H9 (cell line): ENCODE data around the gene BACH2. TPM values are rescaled to one million over a fixed set of nuclear protein-coding genes. Genes with fewer than 3 reads are reported as not detected.

Experiments used
- DNase-seq: peaks from one replicate; pipeline ENCODE4 v3.0.0-alpha.2; 2017
- H2AFZ ChIP-seq: one replicate; pipeline ENCODE4 v1.6.1; 2013; ENCODE audit warnings: mild to moderate bottlenecking, low read length, control low read depth, moderate library complexity
- H2AK5ac ChIP-seq: 2 replicates; pipeline ENCODE4 v1.6.1; 2013; ENCODE audit warnings: low read length, control low read depth, mixed read lengths; ENCODE audit not compliant: insufficient read length
- H2BK120ac ChIP-seq: one replicate; pipeline ENCODE4 v1.6.1; 2013; ENCODE audit warnings: low read depth, mild to moderate bottlenecking, low read length, control low read depth, inconsistent platforms; ENCODE audit not compliant: poor library complexity, severe bottlenecking
- H2BK12ac ChIP-seq: 2 replicates; pipeline ENCODE4 v1.6.1; 2013; ENCODE audit warnings: low read length, control low read depth, mixed read lengths, low read depth; ENCODE audit not compliant: insufficient read length
- H2BK15ac ChIP-seq: 2 replicates; pipeline ENCODE4 v1.6.1; 2013; ENCODE audit warnings: low read depth, low read length, control low read depth
- H2BK20ac ChIP-seq: one replicate; pipeline ENCODE4 v1.6.1; 2013; ENCODE audit warnings: low read depth, mild to moderate bottlenecking, low read length, control low read depth, inconsistent platforms; ENCODE audit not compliant: poor library complexity, severe bottlenecking
- H2BK5ac ChIP-seq: 2 replicates; pipeline ENCODE4 v1.6.1; 2013; ENCODE audit warnings: low read length, control low read depth, mixed read lengths; ENCODE audit not compliant: insufficient read length
- H3K14ac ChIP-seq: 2 replicates; pipeline ENCODE4 v1.6.1; 2013; ENCODE audit warnings: low read length, control low read depth; ENCODE audit not compliant: insufficient read depth
- H3K18ac ChIP-seq: 2 replicates; pipeline ENCODE4 v1.6.1; 2013; ENCODE audit warnings: low read depth, mild to moderate bottlenecking, mixed read lengths, low read length, control low read depth; ENCODE audit not compliant: insufficient read length
- H3K23ac ChIP-seq: 2 replicates; pipeline ENCODE4 v1.6.1; 2013; ENCODE audit warnings: low read length, control low read depth, mixed read lengths, low read depth; ENCODE audit not compliant: insufficient read length
- H3K23me2 ChIP-seq: 2 replicates; pipeline ENCODE4 v1.6.1; 2013; ENCODE audit warnings: low read depth, mild to moderate bottlenecking, mixed read lengths, low read length, control low read depth; ENCODE audit not compliant: insufficient read length, poor library complexity, severe bottlenecking
- H3K27ac ChIP-seq: 2 replicates; pipeline ENCODE4 v1.5.1; 2013; ENCODE audit warnings: low read length, control low read depth, mixed read lengths, low read depth; ENCODE audit not compliant: insufficient read length
- H3K27me3 ChIP-seq: 2 replicates; pipeline ENCODE4 v1.6.1; 2013; ENCODE audit warnings: low read length, control low read depth, inconsistent platforms; ENCODE audit not compliant: insufficient read depth
- H3K4ac ChIP-seq: 2 replicates; pipeline ENCODE4 v1.6.1; 2013; ENCODE audit warnings: low read depth, mild to moderate bottlenecking, control low read depth, inconsistent platforms, low read length, moderate library complexity
- H3K4me1 ChIP-seq: 2 replicates; pipeline ENCODE4 v1.6.1; 2013; ENCODE audit warnings: low read length, control low read depth, inconsistent platforms; ENCODE audit not compliant: insufficient read depth
- H3K4me2 ChIP-seq: 2 replicates; pipeline ENCODE4 v1.6.1; 2013; ENCODE audit warnings: low read length, control low read depth, mixed read lengths; ENCODE audit not compliant: insufficient read length, insufficient read depth
- H3K56ac ChIP-seq: 2 replicates; pipeline ENCODE4 v1.6.1; 2013; ENCODE audit warnings: low read depth, mild to moderate bottlenecking, mixed read lengths, low read length, control low read depth; ENCODE audit not compliant: insufficient read length
- H3K79me1 ChIP-seq: 2 replicates; pipeline ENCODE4 v1.6.1; 2013; ENCODE audit warnings: low read depth, mild to moderate bottlenecking, moderate library complexity, low read length, control low read depth, inconsistent platforms; ENCODE audit not compliant: insufficient read depth, poor library complexity, severe bottlenecking
- H3K79me2 ChIP-seq: 2 replicates; pipeline ENCODE4 v1.6.1; 2013; ENCODE audit warnings: low read length, control low read depth, inconsistent platforms; ENCODE audit not compliant: insufficient read depth
- H3K9ac ChIP-seq: 2 replicates; pipeline ENCODE4 v1.6.1; 2013; ENCODE audit warnings: low read length, control low read depth, mixed read lengths; ENCODE audit not compliant: insufficient read length; ENCODE audit errors: extremely low read depth
- H3K9me3 ChIP-seq: one replicate; pipeline ENCODE4 v1.6.1; 2013; ENCODE audit warnings: low read depth, low read length, inconsistent platforms; ENCODE audit not compliant: control insufficient read depth
- H3T11ph ChIP-seq: one replicate; pipeline ENCODE4 v1.6.1; 2013; ENCODE audit warnings: mild to moderate bottlenecking, low read length, control low read depth, inconsistent platforms
- H4K20me1 ChIP-seq: one replicate; pipeline ENCODE4 v1.6.1; 2013; ENCODE audit not compliant: control insufficient read depth, insufficient read length, insufficient read depth
- H4K5ac ChIP-seq: 2 replicates; pipeline ENCODE4 v1.6.1; 2013; ENCODE audit warnings: low read depth, mild to moderate bottlenecking, mixed read lengths, low read length, control low read depth; ENCODE audit not compliant: insufficient read length
- H4K8ac ChIP-seq: replicated peaks from 2 replicates; pipeline ENCODE4 v1.6.1; 2013; ENCODE audit warnings: low read length, control low read depth, mixed read lengths, low read depth; ENCODE audit not compliant: insufficient read length
- H4K91ac ChIP-seq: 2 replicates; pipeline ENCODE4 v1.6.1; 2013; ENCODE audit warnings: low read depth, mild to moderate bottlenecking, moderate library complexity, mixed read lengths, low read length, control low read depth; ENCODE audit not compliant: insufficient read length
- H3K27ac Mint-ChIP-seq, 3 experiments: 2 replicates in 2 of 3; 3 replicates in 1 of 3; pipeline ENCODE4 v1.8.0; 2020 to 2021; ENCODE audit warnings: mixed read lengths in 3 of 3, mild to moderate bottlenecking in 1 of 3, moderate library complexity in 1 of 3
- H3K27me3 Mint-ChIP-seq: 2 replicates; pipeline ENCODE4 v1.8.0; 2021; ENCODE audit warnings: low read depth, mild to moderate bottlenecking, moderate library complexity, mixed read lengths
- H3K36me3 Mint-ChIP-seq, 3 experiments: 2 replicates in 2 of 3; 3 replicates in 1 of 3; pipeline ENCODE4 v1.8.0; 2020 to 2021; ENCODE audit warnings: low read depth in 3 of 3, mixed read lengths in 3 of 3; ENCODE audit not compliant: insufficient read depth in 1 of 3
- H3K4me1 Mint-ChIP-seq, 2 experiments: 2 replicates each; pipeline ENCODE4 v1.8.0; 2020; ENCODE audit warnings: mixed read lengths in 2 of 2
- H3K4me3 Mint-ChIP-seq, 2 experiments: 2 replicates in 1 of 2; 3 replicates in 1 of 2; pipeline ENCODE4 v1.8.0; 2020 to 2021; ENCODE audit warnings: mild to moderate bottlenecking in 2 of 2, mixed read lengths in 2 of 2, moderate library complexity in 1 of 2
- H3K9me3 Mint-ChIP-seq, 2 experiments: 2 replicates in 1 of 2; 3 replicates in 1 of 2; pipeline ENCODE4 v1.8.0; 2020; ENCODE audit warnings: mild to moderate bottlenecking in 2 of 2, mixed read lengths in 2 of 2, moderate library complexity in 1 of 2
- WGBS: extraction: QIAGEN DNeasy Blood & Tissue Kit; methylation state at CpG from one replicate; pipeline ENCODE4 v1.1.7; 2013; ENCODE audit warnings: missing lambda C conversion rate, low lambda C conversion rate, mixed read lengths; ENCODE audit not compliant: insufficient read length; ENCODE audit errors: extremely low coverage; 5-methylcytosine and 5-hydroxymethylcytosine counted together
- total RNA-seq: library from RNA; stranded (reverse); gene quantifications from 2 replicates; pipeline ENCODE4 v1.2.1, GENCODE V29; 2021
- TF ChIP-seq, protein P1 (sequence below): fragments of 200-600 bp; sonication (generic); conservative IDR thresholded peaks from 3 replicates; pipeline ENCODE4 v1.8.0; 2021; ENCODE audit warnings: antibody characterized with exemption, mild to moderate bottlenecking

Gene BACH2
- total RNA-seq, 1 experiment from 2014 or later = 2.0 TPM

DNA sequence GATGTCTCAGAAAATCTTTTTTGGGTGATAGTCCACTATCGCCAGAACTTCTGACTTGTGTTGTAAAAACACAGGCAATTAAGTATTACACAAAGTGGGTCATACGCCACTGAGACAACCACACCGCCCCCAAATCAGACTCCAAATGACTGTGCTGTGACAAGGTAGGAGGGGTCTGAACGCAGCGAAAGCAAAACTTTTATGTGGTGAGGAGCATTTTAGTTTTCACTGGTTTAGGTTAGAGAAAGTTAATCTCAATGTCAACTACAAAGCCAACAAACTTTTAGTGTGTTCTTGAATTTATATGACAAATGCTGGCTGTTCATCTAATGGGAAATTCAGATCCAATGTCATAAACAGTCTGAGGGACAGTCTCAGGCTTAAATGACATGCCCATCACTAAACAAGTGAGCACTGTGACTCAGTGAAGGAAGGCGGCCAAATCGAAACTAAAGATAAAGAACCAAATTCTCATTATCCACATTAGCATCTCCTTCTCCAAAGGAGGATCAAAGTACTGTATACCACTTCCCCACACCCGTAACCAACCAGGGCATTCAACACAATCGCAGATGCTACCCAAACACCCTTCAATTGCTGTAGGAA lies 215.7 kb downstream of the BACH2 start:
- no peak overlapping the region for H2BK5ac ChIP-seq
- no peaks in the 10 kb centered on the region for H3K79me1 ChIP-seq
- no peak overlapping the region for H2BK15ac ChIP-seq
- H4K5ac ChIP-seq = no peak overlapping the region
- H3K79me2 ChIP-seq = no peaks in the 10 kb centered on the region
- no peaks in the 10 kb centered on the region for H3K9me3 Mint-ChIP-seq
- H2AFZ ChIP-seq = no peak overlapping the region
- no CpG with 5 or more reads among the region's 9 CpGs for WGBS
- no peak overlapping the region for H3K4me2 ChIP-seq
- no peak overlapping the region for H3K27ac Mint-ChIP-seq
- H2BK20ac ChIP-seq = no peak overlapping the region
- H3K4ac ChIP-seq = no peak overlapping the region
- no peak overlapping the region for H2BK12ac ChIP-seq
- no peak overlapping the region for H2BK120ac ChIP-seq
- H3K14ac ChIP-seq = no peak overlapping the region
- no peak overlapping the region for H2AK5ac ChIP-seq
- no peaks in the 10 kb centered on the region for H3K4me1 ChIP-seq
- no peak overlapping the region for H4K91ac ChIP-seq
- no peaks in the 10 kb centered on the region for H3K36me3 Mint-ChIP-seq
- no peak overlapping the region for H3K18ac ChIP-seq
- H3K23me2 ChIP-seq = no peaks in the 10 kb centered on the region
- H3K23ac ChIP-seq = no peak overlapping the region
- no peak overlapping the region for H3K56ac ChIP-seq
- H4K8ac ChIP-seq = no peak overlapping the region
- H4K20me1 ChIP-seq = no peaks in the 10 kb centered on the region
- H3K9ac ChIP-seq = no peak overlapping the region
- H3K27me3 ChIP-seq = no peaks in the 10 kb centered on the region
- H3K4me3 Mint-ChIP-seq = no peak overlapping the region
- no peaks in the 10 kb centered on the region for H3K27me3 Mint-ChIP-seq
- peaks cover 0 to 6% of the 10 kb centered on the region in 2 experiments; a peak in 1 of 4 replicates for H3K4me1 Mint-ChIP-seq
- no peak overlapping the region for H3T11ph ChIP-seq
- DNase-seq = no peak
- TF ChIP-seq, protein P1, sequence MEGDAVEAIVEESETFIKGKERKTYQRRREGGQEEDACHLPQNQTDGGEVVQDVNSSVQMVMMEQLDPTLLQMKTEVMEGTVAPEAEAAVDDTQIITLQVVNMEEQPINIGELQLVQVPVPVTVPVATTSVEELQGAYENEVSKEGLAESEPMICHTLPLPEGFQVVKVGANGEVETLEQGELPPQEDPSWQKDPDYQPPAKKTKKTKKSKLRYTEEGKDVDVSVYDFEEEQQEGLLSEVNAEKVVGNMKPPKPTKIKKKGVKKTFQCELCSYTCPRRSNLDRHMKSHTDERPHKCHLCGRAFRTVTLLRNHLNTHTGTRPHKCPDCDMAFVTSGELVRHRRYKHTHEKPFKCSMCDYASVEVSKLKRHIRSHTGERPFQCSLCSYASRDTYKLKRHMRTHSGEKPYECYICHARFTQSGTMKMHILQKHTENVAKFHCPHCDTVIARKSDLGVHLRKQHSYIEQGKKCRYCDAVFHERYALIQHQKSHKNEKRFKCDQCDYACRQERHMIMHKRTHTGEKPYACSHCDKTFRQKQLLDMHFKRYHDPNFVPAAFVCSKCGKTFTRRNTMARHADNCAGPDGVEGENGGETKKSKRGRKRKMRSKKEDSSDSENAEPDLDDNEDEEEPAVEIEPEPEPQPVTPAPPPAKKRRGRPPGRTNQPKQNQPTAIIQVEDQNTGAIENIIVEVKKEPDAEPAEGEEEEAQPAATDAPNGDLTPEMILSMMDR = no peak
- no peaks in the 10 kb centered on the region for H3K9me3 ChIP-seq
- no peak overlapping the region for H3K27ac ChIP-seq
